ENCODE data around the gene SCYL1.

Gene SCYL1

DNA sequence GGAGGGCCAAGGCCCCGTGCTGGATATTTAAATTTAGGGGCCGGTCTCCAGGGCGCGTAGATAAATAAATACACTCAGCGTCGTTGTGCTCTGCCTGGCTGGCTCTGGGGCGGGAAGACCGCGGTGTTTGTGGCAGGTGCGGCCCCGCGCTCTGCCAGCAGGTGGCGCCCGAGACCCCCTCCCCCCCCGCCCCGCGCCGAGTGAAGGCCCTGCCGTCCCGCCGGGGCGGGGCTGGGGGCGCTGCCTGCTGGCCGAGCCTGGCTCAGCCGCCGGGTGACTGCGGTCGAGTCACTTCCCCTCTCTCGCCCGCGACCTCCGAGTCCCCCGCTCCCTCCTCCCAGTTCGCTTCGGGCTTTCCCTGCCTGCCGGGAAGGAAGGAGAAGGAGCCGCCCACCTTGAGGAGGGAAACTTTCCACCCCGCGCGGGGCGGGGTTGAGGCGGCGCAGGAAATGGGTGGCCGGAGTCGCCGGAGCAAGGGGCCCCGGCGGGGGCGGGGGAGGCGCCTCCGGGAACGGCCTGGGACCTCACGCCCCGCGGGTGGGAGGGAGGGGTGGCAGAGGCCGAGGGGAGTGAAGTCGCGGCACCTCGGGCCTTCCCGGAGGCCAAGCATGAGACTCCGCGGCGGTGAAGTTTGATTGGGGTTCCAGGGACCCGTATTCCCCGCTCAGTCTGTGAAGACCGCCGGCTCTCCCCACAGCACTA is 49.4 kb downstream of the SCYL1 start:
- peak; percentile 71 for TF ChIP-seq CTCF (IDR thresholded peaks at IDR 0.05; ENCODE audit: low read depth, low read length, missing control alignments)
- H3K4me3 ChIP-seq (ENCODE audit: low read depth, low read length): peak overlapping the region; percentile 92
- peak; percentile 87 for DNase-seq (ENCODE audit: low read depth)

- TF ChIP-seq CTCF (IDR thresholded peaks at IDR 0.05; ENCODE audit: low read depth, low read length, missing control alignments): no peak
- no peak for DNase-seq (ENCODE audit: low read depth)
- H3K4me3 ChIP-seq (ENCODE audit: low read depth, low read length): peak overlapping the region; percentile 90
Observed at GRCh38 chr11:65574811-65575567, 50.1 kb downstream of the SCYL1 start.

- H3K4me3 ChIP-seq (ENCODE audit: low read depth, low read length): peak within 1 kb of the TSS; percentile 90
- no peak for TF ChIP-seq CTCF (IDR thresholded peaks at IDR 0.05; ENCODE audit: low read depth, low read length, missing control alignments)
- peak; percentile 75 for DNase-seq (ENCODE audit: low read depth)
Observed at GRCh38 chr11:65575568-65576231, 50.8 kb downstream of the SCYL1 start, which contains the start of gene EHBP1L1. Gene EHBP1L1, plus strand, starts transcription at chr11:65576053. Its CDS starts 250 bp downstream, at chr11:65576303.

DNA sequence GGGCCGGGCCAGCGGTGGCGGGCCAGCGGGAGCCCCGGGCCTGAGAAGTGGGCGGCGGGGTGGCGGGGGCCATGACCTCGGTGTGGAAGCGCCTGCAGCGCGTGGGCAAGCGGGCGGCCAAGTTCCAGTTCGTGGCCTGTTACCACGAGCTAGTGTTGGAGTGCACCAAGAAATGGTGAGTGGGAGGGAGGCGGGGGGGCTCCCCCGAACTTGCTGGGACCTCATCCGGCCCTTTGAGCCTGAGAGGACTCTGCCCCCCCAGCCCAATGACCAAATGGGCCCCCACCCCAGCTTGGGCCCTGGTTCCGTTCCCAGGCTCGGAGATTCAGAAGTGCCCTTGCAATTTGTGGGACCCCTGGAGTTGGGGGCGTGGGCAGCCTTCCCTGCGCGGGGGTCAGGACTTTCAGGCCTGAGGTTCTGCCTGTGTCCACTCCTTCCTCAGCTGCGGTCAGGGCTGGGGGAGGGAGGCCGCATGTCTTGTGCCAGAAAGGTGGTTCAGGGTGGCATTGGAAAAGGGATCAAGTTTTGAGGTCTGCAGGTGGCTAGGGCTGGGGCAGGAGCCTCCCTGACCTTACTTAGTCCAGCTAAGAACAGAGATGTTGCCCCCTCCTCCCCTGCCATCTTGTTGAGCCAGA is 51.5 kb downstream of the SCYL1 start:
- no peak for TF ChIP-seq CTCF (IDR thresholded peaks at IDR 0.05; ENCODE audit: low read depth, low read length, missing control alignments)
- peak overlapping the region; percentile 90 for H3K4me3 ChIP-seq (ENCODE audit: low read depth, low read length)
- DNase-seq (ENCODE audit: low read depth): no peak

DNA sequence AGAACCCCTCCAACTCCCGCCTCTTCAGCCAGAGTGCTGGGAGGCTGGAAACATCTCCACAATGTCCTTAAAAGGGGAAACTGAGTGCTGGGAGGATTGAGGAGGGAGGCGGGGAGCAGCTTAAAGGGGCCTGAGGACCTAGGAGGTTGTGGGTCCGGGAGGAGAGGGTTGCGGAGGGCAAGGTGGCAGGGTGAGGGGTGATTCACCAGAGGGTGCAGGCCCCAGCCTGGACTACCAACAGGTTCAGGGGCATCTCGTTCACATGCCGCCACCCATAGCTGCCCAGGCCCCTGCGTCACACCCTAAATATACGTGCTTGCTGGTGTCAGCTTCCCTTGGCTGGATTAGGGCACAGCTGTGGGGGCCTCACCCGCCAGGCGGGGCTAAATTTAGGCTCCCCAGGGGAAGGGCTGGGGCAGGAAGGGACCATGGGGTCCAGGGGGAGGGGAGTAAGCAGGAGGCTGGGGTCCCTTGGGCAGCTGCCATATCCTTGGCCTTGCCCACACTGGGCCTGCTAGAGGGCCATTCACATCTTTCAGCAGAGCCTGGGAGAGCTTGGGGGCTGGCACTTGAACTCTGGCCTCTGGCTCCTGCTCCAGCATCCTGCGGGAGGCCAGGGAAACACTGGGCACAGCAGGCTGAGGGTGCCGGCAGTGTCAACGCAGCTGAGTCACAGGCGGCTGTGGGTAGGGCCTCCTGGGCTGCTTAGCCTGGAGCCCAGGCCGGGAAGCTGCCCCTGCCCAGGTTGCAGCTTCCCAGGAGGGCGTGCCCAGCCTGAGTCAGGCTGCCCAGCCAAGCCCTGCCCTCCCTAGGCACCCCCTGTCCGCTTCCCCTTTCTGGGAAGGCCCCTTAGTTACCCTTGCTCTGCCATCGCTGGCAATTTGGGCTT is 52.2 kb downstream of the SCYL1 start:
- no peak for TF ChIP-seq CTCF (IDR thresholded peaks at IDR 0.05; ENCODE audit: low read depth, low read length, missing control alignments)
- peak overlapping the region; percentile 90 for H3K4me3 ChIP-seq (ENCODE audit: low read depth, low read length)
- DNase-seq (ENCODE audit: low read depth): no peak

- no peak for DNase-seq (ENCODE audit: low read depth)
- H3K4me3 ChIP-seq (ENCODE audit: low read depth, low read length): peak overlapping the region; percentile 90
- TF ChIP-seq CTCF (IDR thresholded peaks at IDR 0.05; ENCODE audit: low read depth, low read length, missing control alignments): no peak
Observed at GRCh38 chr11:65577756-65578109, 52.9 kb downstream of the SCYL1 start.

All from GM12864 (cell line).